Peyer's patch (tissue), 4 donors: ENCODE measurements around the gene EDNRA.

ENCODE experiments used
- POLR2A ChIP-seq, 2 donors: fragments of 450-650 bp; IDR thresholded peaks; one replicate each; pipeline ENCODE4 v1.5.1; 2017; ENCODE audit warnings: antibody characterized with exemption in 2 of 2, mild to moderate bottlenecking in 2 of 2, moderate library complexity in 2 of 2
- TF ChIP-seq, protein P1 (sequence below), 6 experiments: fragments of 450-650 bp in 4 of 6; fragments of 200-600 bp in 2 of 6; sonication (generic) in 1 of 6; IDR thresholded peaks; one replicate each; pipeline ENCODE4 v1.5.1; 2017 to 2019; ENCODE audit warnings: antibody characterized with exemption in 6 of 6, mild to moderate bottlenecking in 3 of 6, moderate library complexity in 1 of 6

DNA sequence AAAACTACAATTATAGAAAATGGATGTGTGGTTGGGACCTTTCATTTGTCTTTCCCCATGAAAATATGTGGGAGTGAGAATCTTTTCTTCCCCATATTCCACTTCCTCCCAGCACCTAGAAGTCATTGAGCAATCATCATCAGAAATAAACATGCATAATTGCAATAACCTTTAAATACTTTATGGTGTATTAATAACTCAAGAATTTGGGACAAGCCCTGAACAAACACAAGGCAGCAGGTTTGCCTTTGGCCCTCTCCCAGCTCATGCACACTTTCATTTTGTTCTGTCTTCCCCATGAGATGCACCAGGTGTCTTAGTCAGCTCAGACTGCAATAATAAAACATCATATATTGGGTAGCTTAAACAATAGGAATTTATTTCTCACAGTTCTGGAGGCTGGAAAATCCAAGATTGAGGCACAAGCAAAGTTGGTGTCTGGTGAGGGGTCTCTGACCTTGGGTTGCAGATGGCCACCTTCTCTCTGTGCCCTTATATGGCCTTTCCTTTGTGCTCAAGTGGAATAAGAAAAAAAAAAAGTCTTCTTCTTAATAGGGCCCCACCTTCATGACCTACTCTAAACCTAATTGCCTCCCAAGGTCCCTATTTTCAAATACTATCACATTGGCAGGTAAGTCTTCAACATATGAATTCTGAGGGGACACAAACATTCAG is 101.6 kb downstream of the EDNRA start:
- TF ChIP-seq, protein P1, sequence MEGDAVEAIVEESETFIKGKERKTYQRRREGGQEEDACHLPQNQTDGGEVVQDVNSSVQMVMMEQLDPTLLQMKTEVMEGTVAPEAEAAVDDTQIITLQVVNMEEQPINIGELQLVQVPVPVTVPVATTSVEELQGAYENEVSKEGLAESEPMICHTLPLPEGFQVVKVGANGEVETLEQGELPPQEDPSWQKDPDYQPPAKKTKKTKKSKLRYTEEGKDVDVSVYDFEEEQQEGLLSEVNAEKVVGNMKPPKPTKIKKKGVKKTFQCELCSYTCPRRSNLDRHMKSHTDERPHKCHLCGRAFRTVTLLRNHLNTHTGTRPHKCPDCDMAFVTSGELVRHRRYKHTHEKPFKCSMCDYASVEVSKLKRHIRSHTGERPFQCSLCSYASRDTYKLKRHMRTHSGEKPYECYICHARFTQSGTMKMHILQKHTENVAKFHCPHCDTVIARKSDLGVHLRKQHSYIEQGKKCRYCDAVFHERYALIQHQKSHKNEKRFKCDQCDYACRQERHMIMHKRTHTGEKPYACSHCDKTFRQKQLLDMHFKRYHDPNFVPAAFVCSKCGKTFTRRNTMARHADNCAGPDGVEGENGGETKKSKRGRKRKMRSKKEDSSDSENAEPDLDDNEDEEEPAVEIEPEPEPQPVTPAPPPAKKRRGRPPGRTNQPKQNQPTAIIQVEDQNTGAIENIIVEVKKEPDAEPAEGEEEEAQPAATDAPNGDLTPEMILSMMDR (IDR thresholded peaks at IDR 0.05) = no peak
- TF ChIP-seq POLR2A (IDR thresholded peaks at IDR 0.05) = no peak
